KMS-11 (cell line): ENCODE data around the gene NOCT.

Experiments used
- H2AFZ ChIP-seq: fragments of 200-600 bp; sonication (generic); 2 replicates; pipeline ENCODE4 v1.6.1; 2016; ENCODE audit warnings: antibody characterized with exemption, mixed run types, low read depth
- H3K27ac ChIP-seq: fragments of 200-600 bp; sonication (generic); 2 replicates; pipeline ENCODE4 v1.6.1; 2016; ENCODE audit warnings: mild to moderate bottlenecking, mixed run types
- H3K27me3 ChIP-seq: fragments of 200-600 bp; sonication (generic); 2 replicates; pipeline ENCODE4 v1.6.1; 2017; ENCODE audit warnings: mild to moderate bottlenecking, low read depth, mixed run types, moderate library complexity; ENCODE audit not compliant: insufficient read depth
- H3K36me3 ChIP-seq: fragments of 200-600 bp; sonication (generic); 2 replicates; pipeline ENCODE4 v1.6.1; 2017; ENCODE audit warnings: mild to moderate bottlenecking, mixed run types; ENCODE audit not compliant: insufficient read depth
- H3K4me1 ChIP-seq: fragments of 200-600 bp; sonication (generic); 2 replicates; pipeline ENCODE4 v1.6.1; 2016; ENCODE audit warnings: mild to moderate bottlenecking, low read depth, mixed run types; ENCODE audit not compliant: poor library complexity, severe bottlenecking
- H3K4me2 ChIP-seq: fragments of 200-600 bp; sonication (generic); 2 replicates; pipeline ENCODE4 v1.7.0; 2016; ENCODE audit warnings: mild to moderate bottlenecking, mixed run types
- H3K4me3 ChIP-seq: fragments of 200-600 bp; sonication (generic); IDR thresholded peaks from 2 replicates; pipeline ENCODE4 v1.6.1; 2017; ENCODE audit warnings: low read depth, low read length, mixed read lengths; ENCODE audit not compliant: insufficient read depth
- H3K79me2 ChIP-seq: fragments of 200-600 bp; sonication (generic); 2 replicates; pipeline ENCODE4 v1.6.1; 2016; ENCODE audit warnings: low read depth, mixed run types; ENCODE audit not compliant: insufficient read depth
- H3K9ac ChIP-seq: fragments of 200-600 bp; sonication (generic); 2 replicates; pipeline ENCODE4 v1.6.1; 2016; ENCODE audit warnings: mild to moderate bottlenecking, mixed run types
- H4K20me1 ChIP-seq: fragments of 200-600 bp; sonication (generic); 2 replicates; pipeline ENCODE4 v1.6.1; 2016; ENCODE audit warnings: mild to moderate bottlenecking, mixed run types; ENCODE audit not compliant: insufficient read depth
- CTCF ChIP-seq: fragments of 200-600 bp; sonication (generic); conservative IDR thresholded peaks from 2 replicates; pipeline ENCODE4 v1.6.1; 2017; ENCODE audit warnings: low read depth, mild to moderate bottlenecking, antibody characterized with exemption, low read length, moderate library complexity, mixed read lengths

Gene NOCT

GRCh38 chr4:139044291-139044690, 28.7 kb downstream of the NOCT start:
- Histone ChIP-seq H3K4me2 (no peak overlapping the region), H3K27me3 (no peaks in the 10 kb centered on the region), H2AFZ (no peak overlapping the region), H3K79me2 (peaks cover 28% of the 10 kb centered on the region; the same call in 1 of the 2 replicates), H3K4me3 (no peak overlapping the region), H3K27ac (no peak overlapping the region), H3K9ac (no peak overlapping the region), H3K36me3 (no peaks in the 10 kb centered on the region; the same call in 1 of the 2 replicates), H3K4me1 (peaks cover 19% of the 10 kb centered on the region), H4K20me1 (no peaks in the 10 kb centered on the region)
- TF ChIP-seq CTCF, result no peak

- no peak overlapping the region for H3K27ac ChIP-seq
- no peak for TF ChIP-seq CTCF
- H3K4me2 ChIP-seq, result no peak overlapping the region
- H3K4me1 ChIP-seq, result peaks cover 9% of the 10 kb centered on the region
- H2AFZ ChIP-seq, result no peak overlapping the region
- H4K20me1 ChIP-seq, result no peaks in the 10 kb centered on the region
- H3K79me2 ChIP-seq, result peaks cover 18% of the 10 kb centered on the region; the same call in 1 of the 2 replicates
- H3K27me3 ChIP-seq, result no peaks in the 10 kb centered on the region
- H3K4me3 ChIP-seq, result no peak overlapping the region
- H3K36me3 ChIP-seq, result no peaks in the 10 kb centered on the region; the same call in 1 of the 2 replicates
- no peak overlapping the region for H3K9ac ChIP-seq
Observed at GRCh38 chr4:139048026-139048425, 32.4 kb downstream of the NOCT start.

- TF ChIP-seq CTCF, result no peak
- Histone ChIP-seq H3K9ac (no peak overlapping the region), H3K27ac (no peak overlapping the region), H3K4me3 (no peak overlapping the region), H3K79me2 (peaks cover 20% of the 10 kb centered on the region; the same call in 1 of the 2 replicates), H3K36me3 (no peaks in the 10 kb centered on the region; the same call in 1 of the 2 replicates), H2AFZ (no peak overlapping the region), H3K4me2 (no peak overlapping the region), H4K20me1 (no peaks in the 10 kb centered on the region), H3K4me1 (peaks cover 6% of the 10 kb centered on the region), H3K27me3 (no peaks in the 10 kb centered on the region)
Observed at GRCh38 chr4:139050446-139050845, 34.9 kb downstream of the NOCT start.

GRCh38 chr4:139053909-139054308, 38.3 kb downstream of the NOCT start:
- TF ChIP-seq CTCF, result no peak
- Histone ChIP-seq H3K4me3 (no peak overlapping the region), H3K36me3 (peaks cover 7% of the 10 kb centered on the region; the same call in 1 of the 2 replicates), H3K9ac (no peak overlapping the region), H3K27me3 (no peaks in the 10 kb centered on the region), H2AFZ (no peak overlapping the region), H3K4me1 (peaks cover 5% of the 10 kb centered on the region), H3K27ac (no peak overlapping the region), H3K4me2 (no peak overlapping the region), H3K79me2 (peaks cover 7% of the 10 kb centered on the region; the same call in 1 of the 2 replicates), H4K20me1 (no peaks in the 10 kb centered on the region)
